NCI-H1048 (cell line): Measurements from ENCODE around the gene UBASH3B.
"Not testable (repeated sequence)": the region's sequence is repeated elsewhere in the genome, so short reads cannot be mapped to it uniquely, and the experiment has no call there.

Experiments used
- DNase-seq: peaks from one replicate; lab custom pipeline; 2025; lab: John Stamatoyannopoulos, UW

Gene UBASH3B

GRCh38 chr11:122709039-122709760, 53.7 kb downstream of the UBASH3B start:
- DNase-seq: no peak

- no peak for DNase-seq
Observed at GRCh38 chr11:122711362-122711761, 55.8 kb downstream of the UBASH3B start.

- no peak for DNase-seq
Observed at GRCh38 chr11:122711831-122712381, 56.4 kb downstream of the UBASH3B start.

- DNase-seq: no peak
Observed at GRCh38 chr11:122714004-122714403, 58.5 kb downstream of the UBASH3B start.

- no peak for DNase-seq
Observed at GRCh38 chr11:122714484-122714883, 59.0 kb downstream of the UBASH3B start.

- DNase-seq: no peak
Observed at GRCh38 chr11:122715548-122716440, 60.3 kb downstream of the UBASH3B start.

GRCh38 chr11:122717264-122717867, 61.8 kb downstream of the UBASH3B start:
- no peak for DNase-seq

GRCh38 chr11:122720107-122720881, 64.8 kb downstream of the UBASH3B start:
- DNase-seq: no peak

GRCh38 chr11:122721201-122721963, 65.9 kb downstream of the UBASH3B start:
- DNase-seq: no peak

- no peak for DNase-seq
Observed at GRCh38 chr11:122721964-122722266, 66.4 kb downstream of the UBASH3B start.

GRCh38 chr11:122723106-122723505, 67.6 kb downstream of the UBASH3B start:
- no peak for DNase-seq

GRCh38 chr11:122723576-122723975, 68.1 kb downstream of the UBASH3B start:
- no peak for DNase-seq

GRCh38 chr11:122724520-122724919, 69.0 kb downstream of the UBASH3B start:
- DNase-seq: no peak

- DNase-seq: no peak
Observed at GRCh38 chr11:122726028-122726427, 70.5 kb downstream of the UBASH3B start.

GRCh38 chr11:122727101-122727929, 71.8 kb downstream of the UBASH3B start:
- DNase-seq: no peak

GRCh38 chr11:122728561-122728960, 73.0 kb downstream of the UBASH3B start:
- no peak for DNase-seq

GRCh38 chr11:122729139-122729538, 73.6 kb downstream of the UBASH3B start:
- no peak for DNase-seq

- not testable (repeated sequence) for DNase-seq
Observed at GRCh38 chr11:122730694-122731093, 75.2 kb downstream of the UBASH3B start.

GRCh38 chr11:122731500-122731913, 76.0 kb downstream of the UBASH3B start:
- DNase-seq: no peak
